Measurements from ENCODE around the gene TSHZ2.
"Not testable (repeated sequence)": the region's sequence is repeated elsewhere in the genome, so short reads cannot be mapped to it uniquely, and the experiment has no call there.

The TSHZ2 gene

GRCh38 chr20:53492212-53492611, 520.1 kb downstream of the TSHZ2 start:
- DNase-seq = no peak

- no peak for DNase-seq
These were observed 521.2 kb downstream of the TSHZ2 start for GRCh38 chr20:53493311-53493857.

- no peak for DNase-seq
These were observed 522.6 kb downstream of the TSHZ2 start for GRCh38 chr20:53494753-53495152.

GRCh38 chr20:53495398-53496092, 523.4 kb downstream of the TSHZ2 start:
- no peak for DNase-seq

GRCh38 chr20:53497246-53497645, 525.1 kb downstream of the TSHZ2 start:
- DNase-seq = no peak

- no peak for DNase-seq
These were observed 526.2 kb downstream of the TSHZ2 start for GRCh38 chr20:53498341-53498740.

- DNase-seq = no peak
These were observed 528.5 kb downstream of the TSHZ2 start for GRCh38 chr20:53500651-53501050.

- no peak for DNase-seq
These were observed 530.7 kb downstream of the TSHZ2 start for GRCh38 chr20:53502820-53503219.

- DNase-seq = no peak
These were observed 531.4 kb downstream of the TSHZ2 start for GRCh38 chr20:53503517-53503919.

- DNase-seq = not testable (repeated sequence)
These were observed 531.9 kb downstream of the TSHZ2 start for GRCh38 chr20:53504106-53504505.

GRCh38 chr20:53510262-53510661, 538.1 kb downstream of the TSHZ2 start:
- DNase-seq = no peak

GRCh38 chr20:53510704-53511103, 538.5 kb downstream of the TSHZ2 start:
- DNase-seq = no peak

GRCh38 chr20:53512076-53512475, 539.9 kb downstream of the TSHZ2 start:
- DNase-seq = no peak

GRCh38 chr20:53513168-53513488, 541.0 kb downstream of the TSHZ2 start:
- no peak for DNase-seq

GRCh38 chr20:53513489-53514298, 541.5 kb downstream of the TSHZ2 start:
- DNase-seq = no peak

GRCh38 chr20:53515749-53516148, 543.6 kb downstream of the TSHZ2 start:
- no peak for DNase-seq

- DNase-seq = no peak
These were observed 545.0 kb downstream of the TSHZ2 start for GRCh38 chr20:53517146-53517545.

GRCh38 chr20:53521421-53521820, 549.3 kb downstream of the TSHZ2 start:
- DNase-seq = not testable (repeated sequence)

GRCh38 chr20:53522026-53522425, 549.9 kb downstream of the TSHZ2 start:
- no peak for DNase-seq

- DNase-seq = no peak
These were observed 550.5 kb downstream of the TSHZ2 start for GRCh38 chr20:53522696-53523095.

- DNase-seq = not testable (repeated sequence)
These were observed 551.5 kb downstream of the TSHZ2 start for GRCh38 chr20:53523615-53524014.

GRCh38 chr20:53524589-53525312, 552.6 kb downstream of the TSHZ2 start:
- no peak for DNase-seq

- DNase-seq = no peak
These were observed 555.0 kb downstream of the TSHZ2 start for GRCh38 chr20:53527196-53527595.

- no peak for DNase-seq
These were observed 557.5 kb downstream of the TSHZ2 start for GRCh38 chr20:53529658-53530057.

Measured in SW 1271 (cell line).